Parathyroid adenoma (tissue), 2 donors: ENCODE data around the gene UBD.

Experiments
- H2AFZ ChIP-seq: fragments of 300-600 bp; sonication (generic); one replicate; pipeline ENCODE4 v1.7.0; 2017; ENCODE audit warnings: antibody characterized with exemption, mild to moderate bottlenecking
- H3K27ac ChIP-seq: fragments of 300-600 bp; sonication (generic); one replicate; pipeline ENCODE4 v1.7.0; 2017
- H3K27me3 ChIP-seq: fragments of 300-600 bp; sonication (generic); one replicate; pipeline ENCODE4 v1.7.0; 2017; ENCODE audit warnings: low read length; ENCODE audit not compliant: control insufficient read depth, insufficient read depth
- H3K36me3 ChIP-seq: fragments of 300-600 bp; sonication (generic); one replicate; pipeline ENCODE4 v1.7.0; 2017; ENCODE audit warnings: low read length; ENCODE audit not compliant: control insufficient read depth, insufficient read depth
- H3K4me1 ChIP-seq: fragments of 300-600 bp; sonication (generic); one replicate; pipeline ENCODE4 v1.7.0; 2017; ENCODE audit warnings: control low read depth
- H3K4me2 ChIP-seq: fragments of 300-600 bp; sonication (generic); one replicate; pipeline ENCODE4 v1.7.0; 2017; ENCODE audit warnings: low read length
- H3K4me3 ChIP-seq: fragments of 300-600 bp; sonication (generic); one replicate; pipeline ENCODE4 v1.7.0; 2017; ENCODE audit warnings: low read depth, low read length
- H3K79me2 ChIP-seq: fragments of 300-600 bp; sonication (generic); one replicate; pipeline ENCODE4 v1.7.0; 2017; ENCODE audit warnings: control low read depth
- H3K9ac ChIP-seq: fragments of 300-600 bp; sonication (generic); one replicate; pipeline ENCODE4 v1.7.0; 2017; ENCODE audit warnings: mild to moderate bottlenecking
- H3K9me3 ChIP-seq: fragments of 300-600 bp; sonication (generic); one replicate; pipeline ENCODE4 v1.7.0; 2017; ENCODE audit warnings: low read length; ENCODE audit not compliant: control insufficient read depth
- TF ChIP-seq, protein P1 (sequence below): fragments of 300-600 bp; sonication (generic); IDR thresholded peaks from one replicate; pipeline ENCODE4 v1.7.0; 2017; ENCODE audit warnings: antibody characterized with exemption, mild to moderate bottlenecking
- donor health status: primary hyperparathyroidism.

UBD gene

DNA sequence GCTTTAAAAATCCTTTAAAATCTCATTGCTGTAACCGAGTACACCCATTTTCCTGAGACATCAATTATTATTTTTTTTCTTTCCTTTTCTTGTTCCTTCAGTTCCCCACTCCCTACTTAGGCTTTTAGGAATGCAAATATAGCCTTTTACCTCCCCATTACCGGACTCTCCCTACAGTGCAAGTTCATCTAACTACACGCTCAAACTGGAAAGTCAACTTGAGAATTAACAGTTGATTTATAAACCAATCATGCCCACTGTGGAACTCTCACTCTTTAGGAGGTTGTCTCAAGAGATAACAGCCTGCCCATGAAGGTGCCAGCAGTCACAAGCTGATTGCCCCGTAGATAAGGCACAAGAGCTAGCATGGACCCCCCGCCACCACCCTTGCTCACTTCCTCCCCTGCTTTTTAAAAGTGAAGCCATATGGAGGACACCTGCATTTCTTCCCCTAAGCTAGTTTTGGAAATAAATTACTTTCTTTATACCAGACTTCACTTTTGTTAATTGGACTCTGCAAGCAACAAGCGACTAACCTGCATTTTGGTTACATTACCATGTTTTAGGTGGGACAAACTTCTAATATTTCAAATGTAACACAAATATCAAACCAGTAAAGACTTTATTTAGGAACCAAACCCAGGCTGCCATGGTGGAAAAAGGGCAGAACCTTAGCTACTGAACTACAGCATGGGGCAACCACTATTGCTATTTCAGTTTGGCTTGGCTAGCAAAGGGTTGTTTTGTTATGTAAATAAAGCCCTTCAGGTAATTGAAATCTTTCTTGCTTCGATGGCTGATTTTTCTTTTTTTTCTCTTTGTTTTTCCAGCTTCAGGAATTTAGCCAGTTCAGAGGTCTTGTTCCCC is 34.9 kb downstream of the UBD start:
- TF ChIP-seq, protein P1, sequence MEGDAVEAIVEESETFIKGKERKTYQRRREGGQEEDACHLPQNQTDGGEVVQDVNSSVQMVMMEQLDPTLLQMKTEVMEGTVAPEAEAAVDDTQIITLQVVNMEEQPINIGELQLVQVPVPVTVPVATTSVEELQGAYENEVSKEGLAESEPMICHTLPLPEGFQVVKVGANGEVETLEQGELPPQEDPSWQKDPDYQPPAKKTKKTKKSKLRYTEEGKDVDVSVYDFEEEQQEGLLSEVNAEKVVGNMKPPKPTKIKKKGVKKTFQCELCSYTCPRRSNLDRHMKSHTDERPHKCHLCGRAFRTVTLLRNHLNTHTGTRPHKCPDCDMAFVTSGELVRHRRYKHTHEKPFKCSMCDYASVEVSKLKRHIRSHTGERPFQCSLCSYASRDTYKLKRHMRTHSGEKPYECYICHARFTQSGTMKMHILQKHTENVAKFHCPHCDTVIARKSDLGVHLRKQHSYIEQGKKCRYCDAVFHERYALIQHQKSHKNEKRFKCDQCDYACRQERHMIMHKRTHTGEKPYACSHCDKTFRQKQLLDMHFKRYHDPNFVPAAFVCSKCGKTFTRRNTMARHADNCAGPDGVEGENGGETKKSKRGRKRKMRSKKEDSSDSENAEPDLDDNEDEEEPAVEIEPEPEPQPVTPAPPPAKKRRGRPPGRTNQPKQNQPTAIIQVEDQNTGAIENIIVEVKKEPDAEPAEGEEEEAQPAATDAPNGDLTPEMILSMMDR: no peak
- no peaks in the 10 kb centered on the region for H3K27me3 ChIP-seq
- H3K4me1 ChIP-seq: no peaks in the 10 kb centered on the region
- no peaks in the 10 kb centered on the region for H3K9me3 ChIP-seq
- no peak overlapping the region for H3K4me2 ChIP-seq
- H3K79me2 ChIP-seq: no peaks in the 10 kb centered on the region
- H3K4me3 ChIP-seq: no peak overlapping the region
- H2AFZ ChIP-seq: no peak overlapping the region
- H3K9ac ChIP-seq: no peak overlapping the region
- H3K27ac ChIP-seq: no peak overlapping the region
- no peaks in the 10 kb centered on the region for H3K36me3 ChIP-seq

DNA sequence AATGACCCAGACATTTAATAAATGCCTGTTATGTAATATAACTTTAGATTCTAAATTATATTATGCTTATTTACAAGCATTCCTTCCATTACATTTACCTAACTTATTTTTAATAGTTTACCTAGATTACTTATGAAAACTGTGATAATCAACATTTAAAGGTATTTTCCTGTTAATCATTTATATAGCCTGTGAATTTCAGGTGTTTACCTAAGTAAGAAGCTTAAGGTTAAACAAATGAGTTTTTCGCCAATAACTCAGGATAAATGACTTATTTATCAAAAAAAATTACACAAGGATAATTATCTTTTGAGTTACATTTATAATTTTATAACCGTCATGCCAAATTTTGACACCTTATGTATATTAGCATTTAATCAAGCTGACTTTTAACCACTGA is 35.5 kb downstream of the UBD start:
- Histone ChIP-seq H3K4me2 (no peak overlapping the region), H3K4me1 (no peaks in the 10 kb centered on the region), H3K9me3 (no peaks in the 10 kb centered on the region), H3K27ac (no peak overlapping the region), H3K79me2 (no peaks in the 10 kb centered on the region), H3K4me3 (no peak overlapping the region), H3K36me3 (no peaks in the 10 kb centered on the region), H3K27me3 (no peaks in the 10 kb centered on the region), H2AFZ (no peak overlapping the region), H3K9ac (no peak overlapping the region)
- TF ChIP-seq, protein P1: no peak

DNA sequence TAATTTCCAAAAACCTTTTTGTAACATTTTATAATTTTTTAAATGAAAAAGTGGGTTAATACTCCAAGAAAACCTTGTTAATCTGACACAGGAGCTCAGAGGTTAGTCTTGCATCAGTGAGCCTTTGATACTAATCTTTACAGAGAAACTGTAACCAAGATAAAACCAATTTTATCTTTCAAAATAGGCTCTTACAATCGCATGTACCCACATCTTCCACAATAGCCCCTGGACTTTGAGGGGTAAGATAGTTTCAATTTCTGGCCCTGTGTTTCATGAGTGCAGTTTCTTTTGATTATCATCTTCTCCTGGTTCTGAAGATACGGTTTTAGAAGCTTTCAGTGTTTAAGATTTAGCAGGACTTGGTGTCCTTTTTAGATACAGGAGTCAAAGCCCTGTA is 37.3 kb downstream of the UBD start:
- no peaks in the 10 kb centered on the region for H3K79me2 ChIP-seq
- TF ChIP-seq, protein P1: no peak
- no peak overlapping the region for H3K9ac ChIP-seq

DNA sequence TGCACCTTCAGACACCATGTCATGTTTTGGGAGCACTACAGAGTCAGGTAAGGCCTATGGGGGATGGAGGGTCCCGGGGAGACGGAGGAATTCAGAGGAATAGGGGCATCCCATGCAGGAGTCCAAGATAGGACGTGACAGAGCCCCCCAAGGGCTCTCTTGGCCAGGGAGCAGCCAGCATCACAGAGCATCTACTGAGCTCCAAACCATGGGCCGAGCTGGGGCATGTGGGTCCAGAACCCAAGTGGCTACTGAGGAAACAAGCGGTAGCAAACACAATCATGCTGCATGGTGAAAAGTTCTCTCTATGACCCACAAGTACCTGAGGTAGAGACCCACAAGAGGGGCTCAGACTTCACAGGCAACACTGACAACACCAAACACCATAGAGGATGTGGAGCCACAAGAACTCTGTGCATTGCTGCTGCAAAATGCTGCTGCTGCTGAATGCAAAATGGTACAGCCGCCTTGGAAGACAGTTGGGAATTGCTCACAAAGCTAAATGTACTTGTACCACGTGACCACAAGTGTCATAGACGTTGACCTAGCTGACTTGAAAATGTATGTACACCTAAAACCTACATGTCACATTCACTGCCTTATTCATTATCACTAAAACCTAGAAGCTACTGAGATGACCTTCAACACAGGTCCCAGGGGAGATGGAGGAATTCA is 38.4 kb downstream of the UBD start:
- H3K79me2 ChIP-seq: no peaks in the 10 kb centered on the region
- no peak overlapping the region for H2AFZ ChIP-seq

More for the DNA sequence above, 37.3 kb downstream of the UBD start:
- Histone ChIP-seq H3K36me3 (no peaks in the 10 kb centered on the region), H3K4me1 (no peaks in the 10 kb centered on the region), H3K4me2 (no peak overlapping the region), H3K4me3 (no peak overlapping the region), H3K9me3 (no peaks in the 10 kb centered on the region), H3K27ac (no peak overlapping the region), H3K27me3 (no peaks in the 10 kb centered on the region), H2AFZ (no peak overlapping the region)

More for the DNA sequence above, 38.4 kb downstream of the UBD start:
- no peak overlapping the region for H3K27ac ChIP-seq
- no peak overlapping the region for H3K4me3 ChIP-seq
- H3K27me3 ChIP-seq: no peaks in the 10 kb centered on the region
- no peak overlapping the region for H3K9ac ChIP-seq
- H3K9me3 ChIP-seq: no peaks in the 10 kb centered on the region
- no peak overlapping the region for H3K4me2 ChIP-seq
- TF ChIP-seq, protein P1: no peak
- no peaks in the 10 kb centered on the region for H3K36me3 ChIP-seq
- no peaks in the 10 kb centered on the region for H3K4me1 ChIP-seq
